Effector memory CD8-positive, alpha-beta T cell (primary cell): ENCODE data around the gene RUNX1.

ENCODE experiments used
- ATAC-seq: fragments of 150-1000 bp; cut with Tn5 transposase; replicated peaks from 2 replicates; pipeline ENCODE4 v1.10.0; 2021; ENCODE audit warnings: mild to moderate bottlenecking, moderate library complexity
- DNase-seq, 3 experiments: peaks; one replicate each; pipeline ENCODE4 v3.0.0; 2021
- H3K27ac Mint-ChIP-seq, 2 donors: one replicate each; pipeline ENCODE4 v1.8.0; 2022; ENCODE audit warnings: mild to moderate bottlenecking in 2 of 2, mixed read lengths in 2 of 2, moderate library complexity in 2 of 2
- H3K27me3 Mint-ChIP-seq, 2 donors: one replicate each; pipeline ENCODE4 v1.8.0; 2022; ENCODE audit warnings: mixed read lengths in 2 of 2
- H3K36me3 Mint-ChIP-seq: one replicate; pipeline ENCODE4 v1.8.0; 2022; ENCODE audit warnings: mild to moderate bottlenecking, moderate library complexity, mixed read lengths; ENCODE audit not compliant: insufficient read depth
- H3K4me1 Mint-ChIP-seq, 2 donors: one replicate each; pipeline ENCODE4 v1.8.0; 2022; ENCODE audit warnings: low read depth in 2 of 2, mixed read lengths in 2 of 2
- H3K4me3 Mint-ChIP-seq, 2 donors: one replicate each; pipeline ENCODE4 v1.8.0; 2022; ENCODE audit warnings: mild to moderate bottlenecking in 2 of 2, mixed read lengths in 2 of 2, moderate library complexity in 2 of 2
- H3K9me3 Mint-ChIP-seq, 2 donors: one replicate each; pipeline ENCODE4 v1.8.0; 2022; ENCODE audit warnings: mixed read lengths in 2 of 2

RUNX1 gene

DNA sequence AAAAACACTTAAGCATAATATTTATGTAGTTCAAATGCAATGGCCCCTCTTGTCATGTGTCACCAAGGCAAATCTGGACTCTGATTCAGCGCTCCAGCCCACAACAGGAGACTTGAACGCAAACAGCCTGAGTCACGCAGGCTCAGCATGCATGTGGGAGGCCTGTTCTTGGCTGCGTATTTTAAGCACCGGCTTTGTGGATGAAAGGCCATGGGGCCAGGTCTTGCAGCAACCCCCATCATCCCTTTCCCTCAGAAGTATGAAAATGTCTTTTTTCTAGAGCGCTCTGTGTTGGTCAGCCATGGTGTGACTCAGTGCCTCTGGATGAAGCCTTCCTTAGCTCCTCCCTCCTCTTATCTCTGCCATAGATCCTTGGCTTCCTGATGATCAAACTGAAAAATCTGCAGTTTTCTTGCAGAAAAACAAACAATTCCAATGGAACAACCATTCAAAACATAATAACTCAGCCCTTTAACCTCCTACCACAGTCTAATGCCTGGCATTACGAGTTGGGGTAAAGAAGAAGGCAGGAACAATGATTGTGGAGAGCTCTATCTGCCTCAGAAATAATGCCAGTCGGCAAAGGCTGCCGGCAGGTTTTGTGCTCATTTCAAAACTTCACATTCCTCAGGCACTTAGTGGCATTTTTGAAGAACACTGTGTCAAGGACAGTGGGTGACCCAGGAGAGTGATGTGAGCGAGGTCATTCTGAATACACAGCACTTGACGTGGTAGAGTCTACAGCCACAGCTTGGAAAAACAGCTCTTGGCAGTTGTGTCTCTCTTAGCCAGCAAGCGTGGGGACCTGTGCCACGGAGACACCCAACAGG is 212.8 kb downstream of the RUNX1 start:
- ATAC-seq (no peak), DNase-seq (no peak)
- Mint-ChIP-seq H3K36me3 (peaks cover 72% of the 10 kb centered on the region), H3K4me3 (peak overlapping the region in 1 of 2 donors; percentile 38), H3K27ac (peak overlapping the region; percentile 63 to 72), H3K27me3 (no peaks in the 10 kb centered on the region), H3K4me1 (peaks cover 45% of the 10 kb centered on the region in 2 donors), H3K9me3 (no peaks in the 10 kb centered on the region)

DNA sequence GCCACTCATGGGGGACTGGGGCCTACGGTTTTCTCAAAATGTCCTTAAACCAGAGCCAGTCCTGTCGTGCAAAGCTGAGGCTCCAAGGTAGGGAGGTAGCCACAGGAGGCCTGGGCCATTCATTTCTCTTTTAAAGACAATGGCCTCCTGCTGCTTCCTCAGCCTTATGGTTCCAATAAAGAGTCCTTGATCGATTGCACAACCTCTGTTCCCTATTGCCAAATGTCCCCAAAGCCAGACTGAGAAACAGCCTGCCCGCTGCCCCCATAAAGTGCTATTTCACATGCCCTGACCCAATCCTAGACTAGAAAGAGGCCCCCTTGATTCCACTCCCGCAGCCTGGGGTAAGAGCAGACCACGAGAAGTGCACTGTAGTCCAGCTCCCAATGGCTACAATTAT is 213.6 kb downstream of the RUNX1 start:
- Mint-ChIP-seq H3K36me3 (peaks cover 66% of the 10 kb centered on the region), H3K9me3 (no peaks in the 10 kb centered on the region), H3K27ac (peak overlapping the region; percentile 50 to 81), H3K27me3 (no peaks in the 10 kb centered on the region), H3K4me1 (peaks cover 40 to 41% of the 10 kb centered on the region in 2 donors), H3K4me3 (peak overlapping the region; percentile 37 to 38)
- DNase-seq (no peak), ATAC-seq (no peak)

DNA sequence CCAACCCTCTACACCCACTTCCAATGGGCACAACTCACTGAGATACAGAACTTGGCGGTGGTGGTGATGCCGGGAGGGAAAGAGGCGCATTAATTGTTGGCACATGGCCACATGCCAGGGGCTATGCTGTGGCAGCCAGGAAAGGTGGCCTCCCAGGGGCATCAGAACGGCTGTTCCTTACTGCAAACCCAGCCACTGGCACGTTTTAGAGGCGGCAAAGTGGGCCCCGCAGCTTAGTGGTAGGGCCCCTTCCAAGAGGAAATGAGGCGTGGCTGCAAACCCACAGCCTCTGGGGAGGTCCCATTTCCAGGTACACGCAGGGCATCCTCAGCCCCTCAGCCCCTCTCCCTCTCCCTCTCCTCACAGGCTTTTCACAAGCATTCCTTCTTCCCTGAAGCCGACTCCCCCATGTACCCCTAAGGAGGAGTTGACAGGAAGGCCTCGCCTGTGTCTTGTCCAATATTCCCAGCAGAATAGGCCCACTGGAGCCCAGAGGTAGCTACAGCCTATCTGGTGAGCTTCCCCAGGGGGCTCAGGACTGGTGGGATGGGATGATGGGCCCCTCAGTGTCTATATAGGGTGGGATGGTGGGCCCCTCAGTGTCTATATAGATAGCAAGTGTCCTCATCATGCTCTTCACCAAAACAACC is 214.1 kb downstream of the RUNX1 start:
- Mint-ChIP-seq H3K27ac (peak overlapping the region; percentile 25 to 81), H3K4me3 (peak overlapping the region; percentile 37 to 38), H3K4me1 (peaks cover 36 to 40% of the 10 kb centered on the region in 2 donors), H3K36me3 (peaks cover 64% of the 10 kb centered on the region), H3K9me3 (no peaks in the 10 kb centered on the region), H3K27me3 (no peaks in the 10 kb centered on the region)
- no peak for DNase-seq
- ATAC-seq, result peak; percentile 72

DNA sequence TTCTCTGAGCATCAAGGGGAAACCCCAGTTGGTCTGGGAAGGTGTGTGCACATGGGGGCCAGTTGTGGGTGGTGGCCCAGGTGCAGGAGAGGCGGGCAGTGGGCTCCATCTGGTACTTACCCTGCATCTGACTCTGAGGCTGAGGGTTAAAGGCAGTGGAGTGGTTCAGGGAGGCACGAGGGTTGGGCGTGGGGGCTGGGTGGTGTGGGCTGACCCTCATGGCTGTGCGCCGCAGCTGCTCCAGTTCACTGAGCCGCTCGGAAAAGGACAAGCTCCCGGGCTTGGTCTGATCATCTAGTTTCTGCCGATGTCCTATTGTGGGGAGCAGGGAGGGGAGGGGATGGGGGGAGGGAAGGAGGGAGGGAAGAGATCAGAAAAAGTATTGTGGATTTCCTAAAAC is 214.8 kb downstream of the RUNX1 start:
- Mint-ChIP-seq H3K9me3 (no peaks in the 10 kb centered on the region), H3K36me3 (peaks cover 69% of the 10 kb centered on the region), H3K4me3 (no peak overlapping the region), H3K27me3 (no peaks in the 10 kb centered on the region), H3K4me1 (peaks cover 31 to 41% of the 10 kb centered on the region in 2 donors), H3K27ac (peak overlapping the region in 1 of 2 donors; percentile 25)
- ATAC-seq (no peak), DNase-seq (no peak)

DNA sequence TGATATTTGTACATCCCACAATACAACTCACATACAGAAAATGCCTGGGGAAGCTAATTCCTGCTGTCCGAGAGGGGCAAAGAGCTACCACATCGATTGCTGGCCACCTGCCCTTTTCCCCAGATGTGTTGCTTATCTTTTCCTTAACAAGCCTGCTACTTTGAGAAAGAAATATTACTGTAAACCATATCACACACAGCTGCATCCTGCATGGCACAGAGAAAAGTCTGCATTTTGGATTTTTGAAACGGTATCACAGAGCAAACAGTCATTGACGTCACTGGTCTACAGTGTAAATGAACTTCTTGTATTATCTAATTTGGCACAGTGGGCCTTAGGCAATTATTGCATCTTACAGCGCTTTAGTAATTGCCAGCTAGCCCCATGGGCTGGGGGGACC is 215.6 kb downstream of the RUNX1 start:
- no peak overlapping the region for H3K27ac Mint-ChIP-seq
- H3K9me3 Mint-ChIP-seq, result no peaks in the 10 kb centered on the region
- H3K4me1 Mint-ChIP-seq, result peaks cover 29 to 37% of the 10 kb centered on the region in 2 donors
- H3K27me3 Mint-ChIP-seq, result no peaks in the 10 kb centered on the region
- ATAC-seq (no peak), DNase-seq (no peak)
- no peak overlapping the region for H3K4me3 Mint-ChIP-seq
- peaks cover 70% of the 10 kb centered on the region for H3K36me3 Mint-ChIP-seq

DNA sequence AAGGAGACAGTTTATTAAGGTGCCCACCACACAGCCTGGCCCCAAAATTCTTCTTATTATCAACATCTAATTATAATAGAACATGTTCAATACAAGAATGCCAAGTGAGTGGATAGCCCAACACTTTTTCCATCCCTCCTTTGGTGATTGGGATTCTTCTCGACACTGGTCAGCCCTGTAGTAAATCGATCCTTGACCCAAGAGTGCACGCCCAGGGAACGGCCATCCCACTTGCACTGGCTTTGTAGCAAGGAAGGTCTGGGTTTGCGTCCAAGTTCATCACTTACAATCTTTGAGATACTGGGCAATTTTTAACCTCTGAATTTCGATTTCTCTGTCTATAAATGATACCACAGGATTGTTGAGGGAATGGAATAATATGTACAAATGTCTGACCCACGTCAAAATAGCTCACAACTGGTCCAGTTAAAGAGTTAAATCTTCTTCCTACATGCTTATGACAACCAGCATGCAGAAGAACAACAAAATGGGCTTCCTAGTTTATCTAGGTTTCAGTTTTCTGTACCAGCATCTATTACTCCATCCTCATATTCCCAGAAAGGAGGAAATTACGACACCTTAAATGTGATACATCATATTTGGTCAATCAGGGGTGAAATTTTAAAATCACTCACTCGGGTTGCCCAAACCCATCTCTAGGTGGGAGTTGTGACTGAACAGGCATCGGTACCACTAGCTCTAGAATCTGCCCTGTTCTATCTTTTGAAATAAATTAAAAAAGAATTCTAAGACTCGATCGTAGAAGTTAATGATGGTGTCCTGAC is 218.5 kb downstream of the RUNX1 start:
- H3K27me3 Mint-ChIP-seq, result no peaks in the 10 kb centered on the region
- H3K4me1 Mint-ChIP-seq, result peaks cover 30 to 33% of the 10 kb centered on the region in 2 donors
- DNase-seq, result no peak

DNA sequence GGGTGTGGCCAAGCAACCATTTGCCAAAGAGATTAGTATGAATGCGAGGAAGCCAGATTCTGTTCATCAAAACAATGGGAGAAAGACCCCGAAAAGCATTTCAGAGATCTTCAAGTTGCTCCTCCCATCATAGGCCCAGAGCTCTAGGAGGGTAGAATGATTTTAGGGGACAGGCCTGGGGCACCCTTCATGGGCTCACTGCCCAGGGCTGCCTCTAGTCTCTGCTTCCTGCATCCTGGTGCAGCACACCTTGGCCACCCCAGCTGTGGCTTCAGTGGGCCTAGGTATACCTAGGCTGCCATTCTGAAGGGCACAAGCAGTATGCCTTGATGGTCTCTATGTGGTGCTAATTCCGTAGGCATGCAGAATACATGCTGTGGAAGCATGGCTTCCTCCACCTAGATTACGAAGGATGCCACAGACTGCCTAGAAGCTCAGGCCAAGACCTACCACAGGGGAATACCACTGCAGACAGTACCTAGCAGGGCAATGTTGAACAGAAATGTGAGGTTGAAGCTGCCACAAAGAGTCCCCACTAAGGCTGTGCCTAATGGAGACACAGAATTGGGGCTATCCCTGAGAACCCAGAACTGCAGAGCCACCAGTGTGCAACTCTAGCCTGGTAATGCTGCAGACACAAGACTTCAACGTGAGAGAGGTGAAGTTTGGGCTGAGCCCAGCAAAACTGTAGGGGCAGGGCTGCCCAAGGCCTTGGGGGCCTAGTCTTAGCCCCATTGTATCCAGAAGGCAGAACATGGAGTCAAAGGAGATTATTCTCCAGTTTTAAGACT is 221.5 kb downstream of the RUNX1 start:
- peaks cover 27 to 31% of the 10 kb centered on the region in 2 donors for H3K4me1 Mint-ChIP-seq
- DNase-seq, result no peak
- peaks cover 0 to 9% of the 10 kb centered on the region in 2 donors for H3K9me3 Mint-ChIP-seq
- H3K27ac Mint-ChIP-seq, result peak overlapping the region; percentile 51 to 73
- no peak for ATAC-seq
- H3K36me3 Mint-ChIP-seq, result peaks cover 71% of the 10 kb centered on the region
- H3K27me3 Mint-ChIP-seq, result no peaks in the 10 kb centered on the region
- H3K4me3 Mint-ChIP-seq, result no peak overlapping the region

More for the DNA sequence above, 218.5 kb downstream of the RUNX1 start:
- H3K9me3 Mint-ChIP-seq, result peaks cover 0 to 9% of the 10 kb centered on the region in 2 donors
- peak overlapping the region in 1 of 2 donors; percentile 19 for H3K27ac Mint-ChIP-seq
- ATAC-seq, result no peak
- H3K4me3 Mint-ChIP-seq, result no peak overlapping the region
- peaks cover 66% of the 10 kb centered on the region for H3K36me3 Mint-ChIP-seq

DNA sequence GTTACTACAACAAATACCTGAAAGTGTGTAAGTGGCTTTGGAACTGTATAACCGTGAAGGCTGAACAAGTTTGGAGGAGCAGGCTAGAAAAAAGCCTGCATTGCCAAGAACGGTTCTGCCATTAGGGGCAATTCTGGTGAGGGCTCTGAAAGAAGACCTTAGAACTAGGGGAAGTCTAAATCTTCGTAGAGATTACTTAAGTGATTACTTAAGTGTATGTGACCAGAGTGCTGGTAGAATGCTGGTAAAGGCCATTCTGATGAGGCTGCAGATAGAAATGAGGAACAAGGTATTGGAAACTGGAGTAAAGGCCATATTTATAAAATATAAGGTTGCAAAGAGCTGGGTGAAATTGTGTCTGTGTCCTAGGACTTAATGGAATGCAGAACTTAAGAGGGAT is 222.3 kb downstream of the RUNX1 start:
- Mint-ChIP-seq H3K27me3 (no peaks in the 10 kb centered on the region), H3K36me3 (peaks cover 65% of the 10 kb centered on the region), H3K27ac (peak overlapping the region in 1 of 2 donors; percentile 21), H3K9me3 (peaks cover 0 to 9% of the 10 kb centered on the region in 2 donors), H3K4me3 (peak overlapping the region in 1 of 2 donors; percentile 27), H3K4me1 (peaks cover 27 to 35% of the 10 kb centered on the region in 2 donors)
- no peak for ATAC-seq
- DNase-seq, result no peak

DNA sequence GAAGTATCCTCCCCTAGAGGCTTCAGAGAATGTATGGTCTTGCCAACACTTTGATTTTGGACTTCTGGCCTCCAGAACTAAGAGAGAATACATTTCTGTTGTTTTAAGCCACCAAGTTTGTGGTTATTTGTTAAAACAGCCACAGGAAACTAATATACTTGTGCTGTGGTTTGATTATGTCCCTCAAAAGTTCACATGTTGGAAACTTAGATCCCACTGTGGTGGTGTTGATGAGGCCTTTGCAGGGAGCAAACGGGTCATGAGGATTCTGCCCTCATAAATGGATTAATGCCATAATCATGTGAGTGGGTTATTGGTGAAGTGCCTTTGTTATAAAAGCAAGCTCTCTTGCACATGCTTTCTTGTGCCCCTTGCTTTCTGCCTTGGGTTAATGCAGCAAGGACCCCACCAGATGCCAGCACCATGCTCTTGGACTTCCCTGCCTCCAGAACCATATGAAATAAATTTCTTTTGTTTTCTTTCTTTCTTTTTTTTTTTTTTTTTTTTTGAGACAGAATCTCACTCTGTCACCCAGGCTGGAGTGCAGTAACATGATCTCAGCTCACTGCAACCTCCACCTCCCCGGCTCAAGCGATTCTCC is 223.1 kb downstream of the RUNX1 start:
- H3K9me3 Mint-ChIP-seq, result peaks cover 0 to 9% of the 10 kb centered on the region in 2 donors
- no peaks in the 10 kb centered on the region for H3K27me3 Mint-ChIP-seq
- ATAC-seq (no peak), DNase-seq (no peak)
- H3K27ac Mint-ChIP-seq, result peak overlapping the region in 1 of 2 donors; percentile 83
- peaks cover 68% of the 10 kb centered on the region for H3K36me3 Mint-ChIP-seq
- H3K4me3 Mint-ChIP-seq, result no peak overlapping the region
- H3K4me1 Mint-ChIP-seq, result peaks cover 27 to 35% of the 10 kb centered on the region in 2 donors

DNA sequence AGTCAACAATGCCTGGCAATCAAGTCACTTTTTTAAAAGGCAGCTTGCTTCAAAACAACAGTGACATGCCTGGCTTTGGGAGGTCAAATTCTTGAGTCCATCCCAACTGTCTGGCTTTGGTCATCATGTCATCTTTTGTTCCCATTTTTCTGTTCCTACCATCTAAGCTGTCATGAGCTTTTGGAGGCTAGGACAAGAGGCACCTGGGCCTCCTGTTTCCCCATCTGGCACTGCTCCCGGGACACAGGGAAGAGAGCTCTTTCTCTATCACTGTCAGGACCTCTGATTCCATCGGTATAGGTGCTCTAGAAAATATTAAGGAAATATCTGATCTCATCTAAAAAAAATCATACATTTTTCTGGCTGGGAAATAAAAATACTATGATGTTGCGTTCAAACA is 224.0 kb downstream of the RUNX1 start:
- Mint-ChIP-seq H3K36me3 (peaks cover 72% of the 10 kb centered on the region), H3K27me3 (no peaks in the 10 kb centered on the region), H3K9me3 (peaks cover 0 to 9% of the 10 kb centered on the region in 2 donors), H3K27ac (peak overlapping the region in 1 of 2 donors; percentile 83), H3K4me3 (no peak overlapping the region), H3K4me1 (peaks cover 27 to 35% of the 10 kb centered on the region in 2 donors)
- no peak for DNase-seq
- ATAC-seq, result no peak

DNA sequence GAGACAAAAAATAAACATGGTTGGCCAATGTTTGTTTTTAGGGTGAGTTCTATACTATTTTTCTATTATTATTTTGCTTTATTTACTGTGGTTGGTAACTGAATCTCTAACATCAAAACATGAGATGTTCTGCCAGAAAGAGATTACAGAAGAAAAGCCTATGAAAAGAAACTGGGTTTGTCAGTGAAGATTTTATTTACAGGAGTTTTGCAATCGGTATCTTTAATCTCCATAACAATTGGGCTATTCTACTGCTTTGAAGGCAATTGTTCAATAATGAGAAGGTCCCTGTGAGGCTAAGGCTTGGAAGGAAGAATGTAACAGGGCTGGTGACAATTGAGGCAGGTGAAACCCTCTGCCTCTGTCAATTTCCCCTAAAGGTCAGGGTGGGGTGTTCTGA is 224.8 kb downstream of the RUNX1 start:
- Mint-ChIP-seq H3K4me1 (peaks cover 25 to 30% of the 10 kb centered on the region in 2 donors), H3K27ac (no peak overlapping the region), H3K27me3 (no peaks in the 10 kb centered on the region), H3K36me3 (peaks cover 66% of the 10 kb centered on the region), H3K4me3 (no peak overlapping the region), H3K9me3 (peaks cover 0 to 9% of the 10 kb centered on the region in 2 donors)
- ATAC-seq, result no peak
- DNase-seq, result no peak

DNA sequence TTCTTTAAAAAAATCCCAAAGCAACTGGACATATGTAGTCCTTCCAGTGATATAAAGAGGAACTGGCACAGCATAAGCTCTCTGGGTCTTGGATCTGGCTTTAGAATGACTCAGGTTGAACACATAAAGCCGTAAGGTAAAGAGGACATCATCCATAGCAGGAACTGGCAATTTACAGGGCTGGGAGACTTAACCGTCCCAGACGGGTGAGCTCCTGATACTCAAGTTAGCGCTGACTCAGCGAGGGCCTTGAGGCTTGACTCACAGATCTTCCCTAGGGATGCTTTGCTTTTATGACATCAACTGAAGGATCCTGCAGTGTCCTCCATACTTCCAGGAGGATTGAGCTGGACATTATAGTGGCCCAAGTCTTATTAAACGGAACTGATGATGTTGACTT is 226.2 kb downstream of the RUNX1 start:
- peaks cover 70% of the 10 kb centered on the region for H3K36me3 Mint-ChIP-seq
- H3K27me3 Mint-ChIP-seq, result no peaks in the 10 kb centered on the region
- peaks cover 0 to 9% of the 10 kb centered on the region in 2 donors for H3K9me3 Mint-ChIP-seq
- peaks cover 25 to 34% of the 10 kb centered on the region in 2 donors for H3K4me1 Mint-ChIP-seq
- DNase-seq (no peak), ATAC-seq (no peak)
- H3K27ac Mint-ChIP-seq, result no peak overlapping the region
- no peak overlapping the region for H3K4me3 Mint-ChIP-seq
